Left lung (tissue), 10 donors: ENCODE results near the gene IGFBP4. TPM values are rescaled to one million over a fixed set of nuclear protein-coding genes. Genes with fewer than 3 reads are reported as not detected.

ENCODE experiments used
- ATAC-seq: fragments of 200-7000 bp; cut with Tn5 transposase; one replicate; pipeline ENCODE4 v1.9.1; 2020; ENCODE audit warnings: moderate library complexity
- DNase-seq, 4 donors: peaks; one replicate each; pipeline ENCODE4 v3.0.0-alpha.2; 2013 to 2020
- H3K27ac ChIP-seq, 2 donors: fragments of 200-600 bp; sonication (generic) in 1 of 2; one replicate each; pipeline versions ENCODE4 v1.5.0 to v1.8.0; 2020 to 2021
- H3K27me3 ChIP-seq, 2 donors: fragments of 200-600 bp; sonication (generic) in 1 of 2; one replicate each; pipeline versions ENCODE4 v1.5.0 to v1.8.0; 2020 to 2021
- H3K36me3 ChIP-seq, 2 donors: fragments of 200-600 bp; sonication (generic) in 1 of 2; one replicate each; pipeline versions ENCODE4 v1.5.0 to v1.8.0; 2020 to 2021
- H3K4me1 ChIP-seq, 2 donors: fragments of 200-600 bp; one replicate each; pipeline ENCODE4 v1.8.0; 2021
- H3K4me3 ChIP-seq, 2 donors: fragments of 200-600 bp; sonication (generic) in 1 of 2; one replicate each; pipeline versions ENCODE4 v1.5.0 to v1.8.0; 2020 to 2021; ENCODE audit warnings: mild to moderate bottlenecking in 1 of 2
- H3K9me3 ChIP-seq, 2 donors: fragments of 200-600 bp; sonication (generic) in 1 of 2; one replicate each; pipeline versions ENCODE4 v1.5.0 to v1.8.0; 2020 to 2021
- intact Hi-C, 2 donors: fragments of 100-400 bp; cut with DNase I; formaldehyde crosslinking; loops; one replicate each; pipeline versions ENCODE4 v1.11.2 to v1.14.2; 2022
- polyA plus RNA-seq, 6 donors: library from polyadenylated mRNA; unstranded; fragments of 120-200 nt; gene quantifications; one replicate each; pipeline ENCODE4 v1.2.1, GENCODE V29; 2013; ENCODE audit not compliant: insufficient read length in 6 of 6
- total RNA-seq, 2 donors: library from RNA; stranded (reverse); fragmentation: NEBNext Ultra II Directional; extraction: Animal tissue kit (Norgen Biotek cat#: 25700); gene quantifications; one replicate each; pipeline ENCODE4 v1.2.1, GENCODE V29; 2021
- TF ChIP-seq, protein P1 (sequence below), 2 donors: fragments of 200-600 bp; sonication (generic) in 1 of 2; IDR thresholded peaks; one replicate each; pipeline versions ENCODE4 v1.5.0 to v1.8.0; 2021; ENCODE audit warnings: antibody characterized with exemption in 2 of 2
- donor health status: DM: no; HTN: yes; CAD: no.
- donor health status: DM: no; HTN: no; CAD: no.

Gene IGFBP4
- total and polyA plus RNA-seq, 8 donors: 207 to 407 (median 240) TPM

DNA sequence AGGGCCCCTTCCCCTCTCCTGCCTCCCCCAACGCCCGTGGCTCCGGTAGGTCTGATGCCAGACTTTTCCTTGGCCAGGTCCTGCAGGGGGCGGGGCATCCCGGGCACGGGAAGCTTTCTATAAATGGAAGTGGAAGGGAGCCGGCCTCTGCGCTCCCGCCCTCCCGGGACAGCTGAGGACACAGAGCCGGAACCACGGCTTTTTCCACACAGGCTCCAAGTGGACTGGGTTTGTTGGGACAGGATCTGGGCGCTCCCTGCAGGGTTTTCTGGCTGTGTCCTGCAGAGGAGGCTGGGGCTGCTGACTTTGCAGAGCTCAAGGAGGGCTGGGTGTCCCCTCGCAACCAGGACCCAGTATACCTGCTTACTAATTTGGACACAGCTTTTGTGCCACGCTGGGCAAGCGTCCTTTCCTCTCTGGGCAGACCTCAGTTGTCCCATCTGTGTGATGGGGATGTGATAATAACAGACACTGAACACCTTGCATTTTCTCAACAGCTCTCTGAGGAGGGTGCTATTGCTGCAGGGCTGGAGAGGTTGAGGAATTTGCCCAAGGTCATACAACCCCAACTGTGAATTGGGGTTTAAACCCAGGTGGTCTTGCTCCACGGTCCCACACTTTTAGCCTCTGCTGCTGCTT is 56.4 kb downstream of the IGFBP4 start:
- peaks cover 15 to 21% of the 10 kb centered on the region in 2 donors for H3K4me1 ChIP-seq
- ATAC-seq (peak; percentile 94), DNase-seq (peak; percentile 49 to 90 (median 82))
- peaks cover 0 to 14% of the 10 kb centered on the region in 2 donors for H3K27me3 ChIP-seq
- H3K4me3 ChIP-seq: no peak overlapping the region
- TF ChIP-seq, protein P1, sequence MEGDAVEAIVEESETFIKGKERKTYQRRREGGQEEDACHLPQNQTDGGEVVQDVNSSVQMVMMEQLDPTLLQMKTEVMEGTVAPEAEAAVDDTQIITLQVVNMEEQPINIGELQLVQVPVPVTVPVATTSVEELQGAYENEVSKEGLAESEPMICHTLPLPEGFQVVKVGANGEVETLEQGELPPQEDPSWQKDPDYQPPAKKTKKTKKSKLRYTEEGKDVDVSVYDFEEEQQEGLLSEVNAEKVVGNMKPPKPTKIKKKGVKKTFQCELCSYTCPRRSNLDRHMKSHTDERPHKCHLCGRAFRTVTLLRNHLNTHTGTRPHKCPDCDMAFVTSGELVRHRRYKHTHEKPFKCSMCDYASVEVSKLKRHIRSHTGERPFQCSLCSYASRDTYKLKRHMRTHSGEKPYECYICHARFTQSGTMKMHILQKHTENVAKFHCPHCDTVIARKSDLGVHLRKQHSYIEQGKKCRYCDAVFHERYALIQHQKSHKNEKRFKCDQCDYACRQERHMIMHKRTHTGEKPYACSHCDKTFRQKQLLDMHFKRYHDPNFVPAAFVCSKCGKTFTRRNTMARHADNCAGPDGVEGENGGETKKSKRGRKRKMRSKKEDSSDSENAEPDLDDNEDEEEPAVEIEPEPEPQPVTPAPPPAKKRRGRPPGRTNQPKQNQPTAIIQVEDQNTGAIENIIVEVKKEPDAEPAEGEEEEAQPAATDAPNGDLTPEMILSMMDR (IDR thresholded peaks at IDR 0.05): no peak
- no peaks in the 10 kb centered on the region for H3K36me3 ChIP-seq
- no peaks in the 10 kb centered on the region for H3K9me3 ChIP-seq
- no peak overlapping the region for H3K27ac ChIP-seq
- intact Hi-C loops: no loop called here

DNA sequence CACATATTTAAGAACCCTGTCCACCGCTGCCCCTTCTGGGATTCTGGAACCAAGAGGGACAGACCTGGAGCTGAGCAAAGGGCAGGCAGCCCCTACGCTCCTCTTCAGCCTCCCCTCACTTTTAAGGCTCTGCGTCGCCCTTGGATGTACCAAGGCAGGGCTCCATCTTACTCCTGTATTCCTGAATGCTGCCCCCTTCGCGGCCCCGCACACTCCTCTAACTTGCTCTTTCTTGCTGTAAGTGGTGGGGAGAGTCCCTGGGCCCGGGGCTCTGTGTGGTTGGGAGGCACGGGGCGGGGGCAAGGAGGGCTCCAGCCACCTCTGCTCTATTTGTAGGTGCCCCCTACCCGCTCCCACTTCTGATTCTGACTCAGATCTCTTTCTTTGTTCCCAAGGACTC is 56.9 kb downstream of the IGFBP4 start:
- intact Hi-C loops: no loop called here
- DNase-seq (no peak), ATAC-seq (no peak)
- Histone ChIP-seq H3K36me3 (no peaks in the 10 kb centered on the region), H3K4me1 (peaks cover 15 to 21% of the 10 kb centered on the region in 2 donors), H3K4me3 (no peak overlapping the region), H3K27me3 (peaks cover 0 to 14% of the 10 kb centered on the region in 2 donors), H3K27ac (no peak overlapping the region), H3K9me3 (no peaks in the 10 kb centered on the region)
- TF ChIP-seq, protein P1 (IDR thresholded peaks at IDR 0.05): no peak

DNA sequence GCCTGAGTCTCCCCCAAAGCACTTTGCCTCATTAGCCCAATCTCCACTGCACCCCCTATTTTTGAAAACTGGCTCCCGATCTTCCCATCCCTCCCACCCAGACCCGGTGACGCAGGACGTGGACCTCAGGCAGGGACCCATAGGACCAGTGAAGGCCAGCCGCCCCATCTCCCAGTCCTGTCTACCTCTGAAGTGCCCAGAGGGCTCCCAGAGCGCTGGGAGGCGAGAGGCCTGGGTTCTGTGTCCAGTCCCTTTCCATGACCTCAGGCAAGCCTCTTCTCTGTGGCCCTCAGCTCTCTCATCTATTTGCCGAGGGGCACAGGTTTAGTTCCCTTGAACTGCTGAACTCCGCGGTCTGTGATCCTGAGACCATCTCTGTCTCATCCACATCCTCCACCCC is 57.5 kb downstream of the IGFBP4 start:
- H3K4me1 ChIP-seq: peaks cover 15 to 21% of the 10 kb centered on the region in 2 donors
- TF ChIP-seq, protein P1 (IDR thresholded peaks at IDR 0.05): no peak
- no peak for DNase-seq
- no peaks in the 10 kb centered on the region for H3K9me3 ChIP-seq
- H3K36me3 ChIP-seq: no peaks in the 10 kb centered on the region
- intact Hi-C loops: no loop called here
- H3K4me3 ChIP-seq: no peak overlapping the region
- H3K27me3 ChIP-seq: peaks cover 0 to 14% of the 10 kb centered on the region in 2 donors
- no peak overlapping the region for H3K27ac ChIP-seq
- no peak for ATAC-seq

DNA sequence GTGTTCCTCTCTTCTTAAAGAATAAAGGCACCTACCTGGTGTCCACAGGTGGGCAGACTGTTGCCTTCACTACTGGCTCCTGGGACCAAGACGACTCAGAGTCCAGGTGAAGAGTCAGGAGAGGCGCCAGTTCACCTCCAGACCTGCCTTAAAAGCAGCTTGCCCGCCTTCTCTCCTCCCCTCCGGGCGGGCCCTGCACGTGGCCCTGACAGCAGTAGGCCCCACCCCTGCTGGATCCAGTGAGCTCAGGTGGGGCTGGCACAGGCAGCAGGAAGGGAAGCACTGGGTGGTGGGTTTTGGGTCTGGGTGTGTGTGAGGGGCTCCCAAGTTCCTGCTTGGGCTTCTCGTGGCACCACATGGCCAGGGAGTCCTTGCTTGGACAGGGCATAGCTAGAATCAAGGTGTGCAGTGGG is 58.3 kb downstream of the IGFBP4 start, which contains the start of gene TNS4:
Gene TNS4 (minus strand): TSS at position 125 of the 413 bp plus-strand sequence. CDS start 5,198 bp downstream, outside the sequence.
- ATAC-seq (peak; percentile 46), DNase-seq (peak in 1 of 4 donors; percentile 53)
- Histone ChIP-seq H3K27me3 (peaks cover 0 to 14% of the 10 kb centered on the region in 2 donors), H3K36me3 (no peaks in the 10 kb centered on the region), H3K27ac (no peak within 1 kb of the TSS), H3K9me3 (no peaks in the 10 kb centered on the region), H3K4me3 (no peak within 1 kb of the TSS), H3K4me1 (peaks cover 15 to 21% of the 10 kb centered on the region in 2 donors)
- intact Hi-C loops: no loop called here
- TF ChIP-seq, protein P1 (IDR thresholded peaks at IDR 0.05): no peak

DNA sequence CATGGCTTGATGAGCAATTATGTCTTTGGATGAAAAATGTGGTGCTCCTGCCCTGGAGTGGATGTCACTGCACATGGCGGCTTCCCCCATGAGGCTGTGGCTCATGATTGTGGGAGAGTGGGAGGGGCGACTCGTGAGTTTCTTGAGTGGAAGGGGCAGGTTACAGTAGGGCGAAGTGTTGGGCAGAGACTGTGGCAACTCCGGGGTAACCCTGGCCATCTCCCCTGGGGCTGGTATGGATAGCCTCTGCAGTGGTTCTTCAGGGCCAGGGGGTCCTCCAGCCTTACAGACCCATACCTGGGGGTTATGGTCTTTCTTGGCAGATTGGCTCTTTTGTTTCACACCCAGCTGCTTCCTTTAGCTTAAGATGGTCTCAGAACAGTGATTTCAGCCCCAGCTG is 59.5 kb downstream of the IGFBP4 start:
- ATAC-seq: no peak
- intact Hi-C loops: no loop called here
- TF ChIP-seq, protein P1 (IDR thresholded peaks at IDR 0.05): no peak

More for the DNA sequence above, 59.5 kb downstream of the IGFBP4 start:
- H3K4me1 ChIP-seq: peaks cover 15 to 21% of the 10 kb centered on the region in 2 donors
- peaks cover 0 to 14% of the 10 kb centered on the region in 2 donors for H3K27me3 ChIP-seq
- peak in 1 of 4 donors; percentile 14 for DNase-seq
- H3K4me3 ChIP-seq: no peak overlapping the region
- H3K27ac ChIP-seq: no peak overlapping the region
- H3K36me3 ChIP-seq: no peaks in the 10 kb centered on the region
- H3K9me3 ChIP-seq: no peaks in the 10 kb centered on the region
